Gastrocnemius medialis (tissue), 4 donors: ENCODE measurements around the gene RNF207. TPM values are rescaled to one million over a fixed set of nuclear protein-coding genes. Genes with fewer than 3 reads are reported as not detected.

Source experiments
- ATAC-seq, 2 donors: fragments of 150-250 bp; one replicate each; pipeline ENCODE4 v1.9.1; 2016
- DNase-seq, 2 donors: peaks; one replicate each; pipeline ENCODE4 v3.0.0-alpha.2; 2019
- H3K27ac ChIP-seq, 4 donors: fragments of 200-600 bp; sonication (generic); 1 replicate in 1 of 4; 2 replicates in 3 of 4; pipeline ENCODE4 v1.5.1; 2016 to 2018; ENCODE audit warnings: mild to moderate bottlenecking in 2 of 4, moderate library complexity in 1 of 4
- H3K27me3 ChIP-seq, 3 donors: fragments of 200-600 bp; sonication (generic) in 2 of 3; 1 replicate in 1 of 3; 2 replicates in 2 of 3; pipeline versions ENCODE4 v1.5.1 to v1.6.0; 2016 to 2019; ENCODE audit warnings: mild to moderate bottlenecking in 1 of 3, moderate library complexity in 1 of 3
- H3K36me3 ChIP-seq, 2 donors: fragments of 200-600 bp; sonication (generic) in 1 of 2; one replicate each; pipeline ENCODE4 v1.5.1; 2017 to 2018
- H3K4me1 ChIP-seq, 2 donors: fragments of 200-600 bp; sonication (generic) in 1 of 2; one replicate each; pipeline ENCODE4 v1.5.1; 2016 to 2017; ENCODE audit warnings: mild to moderate bottlenecking in 2 of 2
- H3K4me3 ChIP-seq, 4 donors: fragments of 200-600 bp; sonication (generic) in 3 of 4; 1 replicate in 1 of 4; 2 replicates in 3 of 4; pipeline ENCODE4 v1.5.1; 2016 to 2019; ENCODE audit warnings: mild to moderate bottlenecking in 2 of 4
- H3K9me3 ChIP-seq, 3 donors: fragments of 200-600 bp; sonication (generic) in 2 of 3; 1 replicate in 1 of 3; 2 replicates in 2 of 3; pipeline ENCODE4 v1.5.1; 2016 to 2019
- CTCF ChIP-seq, 5 experiments: fragments of 450-650 bp in 3 of 5; fragments of 200-600 bp in 2 of 5; sonication (generic) in 2 of 5; IDR thresholded peaks in 4 of 5; conservative IDR thresholded peaks in 1 of 5; 1 replicate in 4 of 5; 2 replicates in 1 of 5; pipeline ENCODE4 v1.5.1; 2016 to 2019; ENCODE audit warnings: antibody characterized with exemption in 5 of 5, mild to moderate bottlenecking in 3 of 5, moderate library complexity in 3 of 5
- POLR2A ChIP-seq, 2 donors: fragments of 450-650 bp; IDR thresholded peaks; one replicate each; pipeline ENCODE4 v1.6.1; 2017; ENCODE audit warnings: antibody characterized with exemption in 2 of 2, mild to moderate bottlenecking in 2 of 2, moderate library complexity in 2 of 2
- in situ Hi-C, 4 donors: fragments of 200-750 bp; cut with MboI; loops; one replicate each; pipeline versions ENCODE4 v1.15.0 to v1.8.0; 2017; ENCODE audit warnings: low sequenced_read_pairs in 4 of 4
- intact Hi-C: fragments of 100-400 bp; cut with DNase I; formaldehyde crosslinking; loops from one replicate; pipeline ENCODE4 v1.15.1; 2023; ENCODE audit warnings: low total_unique reads
- total RNA-seq, 4 donors: library from RNA; depleted of rRNA; stranded (reverse); fragments of >200 nt; gene quantifications; one replicate each; pipeline versions ENCODE4 v1.1.0 to v1.2.3, GENCODE V29; 2016

Gene RNF207
- total RNA-seq, 4 donors from 2014 or later = 0.29 to 4.7 (median 0.99) TPM

- intact Hi-C loops = no loop called here
These were observed 14.0 kb upstream of the RNF207 start for GRCh38 chr1:6191968-6192367.

GRCh38 chr1:6197746-6198427, 8.0 kb upstream of the RNF207 start:
- no peak for ATAC-seq
- H3K9me3 ChIP-seq = no peaks in the 10 kb centered on the region
- peak overlapping the region; percentile 78 to 96 (median 91) for H3K4me3 ChIP-seq
- intact Hi-C loops = loop anchor here (2.0 kb wide), 1 partner anchor 39 kb away; no protein-coding TSS in a partner anchor
- in situ Hi-C loops = no loop called here
- H3K36me3 ChIP-seq = peaks cover 2 to 40% of the 10 kb centered on the region in 2 donors
- H3K27ac ChIP-seq = peak overlapping the region in 1 of 4 donors; percentile 82
- DNase-seq = no peak
- H3K27me3 ChIP-seq = no peaks in the 10 kb centered on the region
- peaks cover 13 to 21% of the 10 kb centered on the region in 2 donors for H3K4me1 ChIP-seq
- TF ChIP-seq POLR2A (IDR thresholded peaks at IDR 0.05) (no peak), CTCF (IDR thresholded peaks at IDR 0.05 in 4 of 5, conservative IDR thresholded peaks at IDR 0.05 in 1 of 5) (no peak)

More at GRCh38 chr1:6191968-6192367, 14.0 kb upstream of the RNF207 start:
- no peaks in the 10 kb centered on the region for H3K27me3 ChIP-seq
- no peak for TF ChIP-seq POLR2A (IDR thresholded peaks at IDR 0.05)
- no peak for TF ChIP-seq CTCF (IDR thresholded peaks at IDR 0.05 in 4 of 5, conservative IDR thresholded peaks at IDR 0.05 in 1 of 5)
- H3K4me3 ChIP-seq = no peak overlapping the region
- no peaks in the 10 kb centered on the region for H3K4me1 ChIP-seq
- H3K36me3 ChIP-seq = peaks cover 2 to 96% of the 10 kb centered on the region in 2 donors
- DNase-seq = no peak
- H3K27ac ChIP-seq = no peak overlapping the region
- in situ Hi-C loops = no loop called here
- no peaks in the 10 kb centered on the region for H3K9me3 ChIP-seq
- ATAC-seq = no peak

GRCh38 chr1:6198646-6199297, 7.1 kb upstream of the RNF207 start:
- in situ Hi-C loops = no loop called here
- intact Hi-C loops = loop anchor here (1.0 to 2.0 kb wide), 3 partner anchors 38 to 206 kb away; partner anchors contain the start of genes ACOT7 and NPHP4
- Histone ChIP-seq H3K4me1 (peaks cover 13 to 21% of the 10 kb centered on the region in 2 donors), H3K4me3 (peak overlapping the region; percentile 78 to 96 (median 91)), H3K27me3 (no peaks in the 10 kb centered on the region), H3K9me3 (no peaks in the 10 kb centered on the region), H3K36me3 (peaks cover 2 to 31% of the 10 kb centered on the region in 2 donors), H3K27ac (peak overlapping the region; percentile 82 to 84 (median 83))
- TF ChIP-seq POLR2A (IDR thresholded peaks at IDR 0.05) = no peak
- TF ChIP-seq CTCF (IDR thresholded peaks at IDR 0.05 in 4 of 5, conservative IDR thresholded peaks at IDR 0.05 in 1 of 5) = no peak
- no peak for DNase-seq
- ATAC-seq = peak; percentile 7 to 15

GRCh38 chr1:6199298-6200187, 6.4 kb upstream of the RNF207 start, which contains the start of gene RPL22:
Gene RPL22 (minus strand): TSS chr1:6199595. CDS start chr1:6199573, 22 bp downstream.
- peak within 1 kb of the TSS; percentile 78 to 96 (median 91) for H3K4me3 ChIP-seq
- intact Hi-C loops (loop anchor here (1.0 to 2.0 kb wide), 3 partner anchors 37 to 207 kb away; partner anchors contain the start of genes ACOT7 and NPHP4), in situ Hi-C loops (no loop called here)
- peaks cover 13 to 21% of the 10 kb centered on the region in 2 donors for H3K4me1 ChIP-seq
- H3K27ac ChIP-seq = peak within 1 kb of the TSS; percentile 82 to 84 (median 83)
- no peaks in the 10 kb centered on the region for H3K27me3 ChIP-seq
- peaks cover 0 to 23% of the 10 kb centered on the region in 2 donors for H3K36me3 ChIP-seq
- no peaks in the 10 kb centered on the region for H3K9me3 ChIP-seq
- peak in 1 of 5 experiments; percentile 12 for TF ChIP-seq CTCF (IDR thresholded peaks at IDR 0.05 in 4 of 5, conservative IDR thresholded peaks at IDR 0.05 in 1 of 5)
- peak; percentile 64 to 69 for TF ChIP-seq POLR2A (IDR thresholded peaks at IDR 0.05)
- peak; percentile 98 to 100 for ATAC-seq
- peak; percentile 97 to 98 for DNase-seq
